K562 (cell line): ENCODE results near the gene GALE. TPM values are rescaled to one million over a fixed set of nuclear protein-coding genes. Genes with fewer than 3 reads are reported as not detected.
A peak's percentile ranks its signal among the peaks of the same experiment; 100 is the strongest.

Experiments used
- ATAC-seq: fragments of 200-7000 bp; cut with Tn5 transposase; 3 replicates; pipeline ENCODE4 v1.9.1; 2020; ENCODE audit warnings: moderate library complexity
- BruUV-seq: library from RNA; stranded (reverse); fragments of 400-500 nt; replicated peaks from 2 replicates; lab custom pipeline; 2021; lab: Mats Ljungman, UMichigan
- CTCF ChIA-PET: fragments of 300-600 bp; formaldehyde crosslinking; extraction: SDS; loops from one replicate; lab custom pipeline; 2021; ENCODE audit warnings: low intra/inter-chr PET ratio; lab: Yijun Ruan, JAX
- POLR2A ChIA-PET: fragments of 300-600, 350-650 bp; sonication (Branson Sonifier 250); formaldehyde crosslinking; extraction: SDS; loops from one replicate; lab custom pipeline; 2021; ENCODE audit warnings: antibody characterized with exemption, inconsistent platforms; lab: Yijun Ruan, JAX
- DNase-seq, 4 experiments: peaks; one replicate each; pipeline versions ENCODE4 v3.0.0 to v3.0.0-alpha.2; 2011 to 2018; ENCODE audit warnings: low spot score in 3 of 4, mixed read lengths in 3 of 4; ENCODE audit errors: extremely low read depth in 1 of 4
- FAIRE-seq: peaks from 2 replicates; lab custom pipeline; 2011; peaks lifted over from hg19 to GRCh38; lab: Jason Lieb, UNC
- H2AFZ ChIP-seq: 2 replicates; pipeline ENCODE4 v1.6.0; 2011; ENCODE audit warnings: low read depth, low read length, control low read depth, inconsistent platforms
- H3K27ac ChIP-seq: fragments of 200-600 bp; 3 replicates; pipeline ENCODE4 v1.8.0; 2011; ENCODE audit warnings: low read depth, mild to moderate bottlenecking, control low read depth, inconsistent platforms, low read length, moderate library complexity, mixed read lengths; ENCODE audit errors: extremely low read depth
- H3K27me3 ChIP-seq, 2 experiments: fragments of 300-600 bp in 1 of 2; 2 replicates in 1 of 2; 3 replicates in 1 of 2; pipeline versions ENCODE4 v1.6.0 to v1.8.0; 2011; ENCODE audit warnings: inconsistent platforms in 2 of 2, low read length in 2 of 2, mild to moderate bottlenecking in 1 of 2, mixed read lengths in 1 of 2, moderate library complexity in 1 of 2; ENCODE audit not compliant: control insufficient read depth in 2 of 2, insufficient read depth in 2 of 2
- H3K36me3 ChIP-seq: fragments of 300-600 bp; 3 replicates; pipeline ENCODE4 v1.8.0; 2011; ENCODE audit warnings: mild to moderate bottlenecking, low read length, inconsistent platforms; ENCODE audit not compliant: control insufficient read depth, insufficient read depth
- H3K4me1 ChIP-seq, 2 experiments: fragments of 200-600 bp in 1 of 2; replicated peaks in 1 of 2; 2 replicates in 1 of 2; 3 replicates in 1 of 2; pipeline versions ENCODE4 v1.5.1 to v1.8.0; 2011; ENCODE audit warnings: inconsistent platforms in 2 of 2, low read length in 2 of 2, mild to moderate bottlenecking in 1 of 2, mixed read lengths in 1 of 2, moderate library complexity in 1 of 2; ENCODE audit not compliant: control insufficient read depth in 2 of 2, insufficient read depth in 2 of 2
- H3K4me2 ChIP-seq: 2 replicates; pipeline ENCODE4 v1.6.1; 2011; ENCODE audit warnings: low read length, control low read depth, inconsistent platforms, mixed read lengths; ENCODE audit not compliant: insufficient read depth
- H3K4me3 ChIP-seq: fragments of 200-600 bp; sonication (generic), shearing (Covaris generic); 2 replicates; pipeline ENCODE4 v1.5.1; 2016; ENCODE audit warnings: control low read depth, inconsistent platforms
- H3K79me2 ChIP-seq: fragments of 200-600 bp; 3 replicates; pipeline ENCODE4 v1.8.0; 2011; ENCODE audit warnings: low read length, inconsistent platforms; ENCODE audit not compliant: control insufficient read depth, insufficient read depth
- H3K9ac ChIP-seq, 2 experiments: 2 replicates each; pipeline versions ENCODE4 v1.6.0 to v1.6.1; 2011; ENCODE audit warnings: low read depth in 2 of 2, low read length in 2 of 2, control low read depth in 1 of 2, inconsistent platforms in 1 of 2, mild to moderate bottlenecking in 1 of 2, mixed read lengths in 1 of 2; ENCODE audit not compliant: insufficient read depth in 1 of 2
- H3K9me1 ChIP-seq: one replicate; pipeline ENCODE4 v1.6.0; 2011; ENCODE audit warnings: inconsistent platforms, mild to moderate bottlenecking, low read length, moderate library complexity; ENCODE audit not compliant: control insufficient read depth, insufficient read depth
- H3K9me3 ChIP-seq: replicated peaks from 2 replicates; pipeline ENCODE4 v1.5.1; 2011; ENCODE audit warnings: low read depth, low read length, inconsistent platforms; ENCODE audit not compliant: control insufficient read depth, insufficient read depth
- H4K20me1 ChIP-seq: replicated peaks from 2 replicates; pipeline ENCODE4 v1.6.1; 2011; ENCODE audit warnings: low read length, inconsistent platforms, mixed read lengths; ENCODE audit not compliant: control insufficient read depth, insufficient read depth
- ARID2 ChIP-seq: fragments of 450-650 bp; IDR thresholded peaks from 2 replicates; pipeline ENCODE4 v1.6.1; 2017; ENCODE audit warnings: antibody characterized with exemption, mild to moderate bottlenecking
- CEBPG ChIP-seq, 3 experiments: fragments of 200-800 bp in 1 of 3; sonication (Bioruptor generic) in 1 of 3; sonication (generic) in 1 of 3; formaldehyde crosslinking in 1 of 3; IDR thresholded peaks in 2 of 3; conservative IDR thresholded peaks in 1 of 3; 2 replicates each; pipeline versions ENCODE4 v1.6.1 to v1.8.0; 2016 to 2022; ENCODE audit warnings: missing compliant biosample characterization in 2 of 3, missing genetic modification characterization in 2 of 3, mild to moderate bottlenecking in 1 of 3, missing genetic modification reagents in 1 of 3
- CHCHD3 ChIP-seq: fragments of 250-450 bp; sonication (Bioruptor Pico); IDR thresholded peaks from 2 replicates; pipeline ENCODE4 v2.1.2; 2022; ENCODE audit warnings: mild to moderate bottlenecking
- MXI1 ChIP-seq: IDR thresholded peaks from 2 replicates; pipeline ENCODE4 v1.6.1; 2011; ENCODE audit warnings: low read depth, mild to moderate bottlenecking, improper control_type of control experiment, low read length
- NFE2 ChIP-seq: IDR thresholded peaks from 2 replicates; pipeline ENCODE4 v1.6.1; 2014; ENCODE audit warnings: antibody characterized with exemption, low read depth
- SAFB ChIP-seq: fragments of 200-400 bp; formaldehyde crosslinking; IDR thresholded peaks from 2 replicates; pipeline ENCODE4 v1.6.1; 2017; ENCODE audit warnings: low read depth, low read length, borderline replicate concordance
- WGBS: fragments of 100-300 bp; shearing (Covaris generic); methylation state at CpG from one replicate; pipeline ENCODE4 v1.1.6; 2016; ENCODE audit warnings: low coverage, mixed read lengths; ENCODE audit not compliant: insufficient coverage; ENCODE audit errors: missing lambda C conversion rate; 5-methylcytosine and 5-hydroxymethylcytosine counted together
- in situ Hi-C: fragments of 300-500 bp; cut with MboI; formaldehyde crosslinking; loops from 4 replicates; pipeline ENCODE4 v1.15.0; 2018; ENCODE audit warnings: inconsistent platforms, mixed read lengths
- intact Hi-C: fragments of 100-400 bp; cut with micrococcal nuclease; formaldehyde crosslinking; loops from 2 replicates; pipeline ENCODE4 v1.14.2; 2022
- polyA plus RNA-seq, 8 experiments: library from polyadenylated mRNA; depleted of rRNA in 4 of 8; stranded (reverse) in 5 of 8; unstranded in 3 of 8; fragments of >200 nt; fragmentation: Nextera tagmentation in 2 of 8; fragmentation: Illumina TruSeq in 1 of 8; extraction: Ambion mirVana in 2 of 8; extraction: Trizol in 1 of 8; gene quantifications; 2 replicates each; pipeline versions ENCODE4 v1.2.1 to v1.2.3, GENCODE V29; 2011 to 2014; ENCODE audit warnings: inconsistent platforms in 1 of 8, missing spikeins in 1 of 8
- total RNA-seq, 7 experiments: library from RNA; depleted of rRNA in 6 of 7; stranded (reverse); fragments of >200 nt in 6 of 7; fragmentation: Illumina TruSeq in 2 of 7; extraction: Trizol in 2 of 7; gene quantifications; 2 replicates each; pipeline versions ENCODE4 v1.2.1 to v1.2.3, GENCODE V29; 2011 to 2021; ENCODE audit warnings: low replicate concordance in 1 of 7
- TF ChIP-seq, protein P1 (sequence below), 2 experiments: fragments of 250-450 bp in 1 of 2; fragments of 450-650 bp in 1 of 2; sonication (Bioruptor Pico) in 1 of 2; IDR thresholded peaks; 2 replicates each; pipeline versions ENCODE4 v1.6.1 to v1.8.0; 2016 to 2021; ENCODE audit warnings: mild to moderate bottlenecking in 2 of 2, moderate library complexity in 2 of 2, missing compliant biosample characterization in 1 of 2, missing genetic modification characterization in 1 of 2

Gene GALE
- total and polyA plus RNA-seq, 9 of the 15 experiments (the other 6 are each of a cell fraction or from before 2014, with no cell fraction given), result 8.4 to 139 (median 88.3) TPM

DNA sequence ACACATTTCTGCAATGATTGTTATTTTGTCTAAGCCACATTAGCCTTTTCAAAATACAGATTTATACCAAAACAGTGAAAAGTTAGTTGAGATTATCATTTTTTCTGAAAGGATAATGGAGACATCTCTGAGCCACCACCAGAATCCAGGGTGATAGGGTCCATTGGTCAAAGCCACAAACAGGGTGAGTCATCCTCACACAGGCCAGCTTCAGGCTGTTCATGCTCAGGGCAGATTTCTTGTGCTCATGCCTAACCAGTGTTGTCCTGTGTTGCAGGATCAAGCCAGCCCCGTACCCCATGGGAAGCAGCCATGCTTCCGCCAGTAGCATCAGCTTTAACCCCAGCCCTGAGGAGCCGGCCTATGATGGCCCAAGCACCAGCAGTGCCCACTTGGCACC is 43.9 kb downstream of the GALE start (continued):
- TF ChIP-seq, protein P1, sequence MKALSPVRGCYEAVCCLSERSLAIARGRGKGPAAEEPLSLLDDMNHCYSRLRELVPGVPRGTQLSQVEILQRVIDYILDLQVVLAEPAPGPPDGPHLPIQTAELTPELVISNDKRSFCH (CRISPR knock-in tag; IDR thresholded peaks at IDR 0.05), result no peak
- TF ChIP-seq, protein P1 (tag; IDR thresholded peaks at IDR 0.05), result no peak
- TF ChIP-seq MXI1 (no peak), SAFB (no peak), NFE2 (no peak), ARID2 (no peak)

DNA sequence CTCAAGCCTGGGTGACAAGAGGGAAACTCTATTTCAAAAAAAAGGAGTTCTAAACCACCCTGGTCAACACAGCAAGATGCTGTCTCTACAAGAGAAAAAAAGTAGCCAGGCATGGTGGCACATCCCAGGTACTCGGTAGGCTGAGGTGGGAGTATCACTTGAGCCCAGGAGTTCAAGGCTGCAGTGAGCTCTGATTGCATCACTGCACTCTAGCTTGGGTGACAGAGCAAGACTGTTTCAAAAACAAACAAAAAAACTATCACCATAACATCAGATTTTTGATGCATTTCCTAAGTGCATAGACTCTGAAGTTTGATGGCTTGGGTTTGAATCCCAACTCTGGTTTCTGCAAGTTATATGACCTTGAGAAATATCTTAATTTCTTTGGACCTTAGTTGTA is 47.6 kb downstream of the GALE start:
- intact Hi-C loops, result no loop called here
- TF ChIP-seq CHCHD3, result no peak
- no peak for TF ChIP-seq CEBPG (CRISPR knock-in tag; IDR thresholded peaks at IDR 0.05)
- TF ChIP-seq CEBPG (tag; conservative IDR thresholded peaks at IDR 0.05 in 1 of 2, IDR thresholded peaks at IDR 0.05 in 1 of 2), result 0 out of 4 replicates have a peak, but pooled peaks of 1 of the 2 experiments have one; percentile 17
- FAIRE-seq, result no peak

More for the DNA sequence above, 47.6 kb downstream of the GALE start:
- Histone ChIP-seq H3K27ac (no peak overlapping the region), H3K9ac (no peak overlapping the region), H2AFZ (no peak overlapping the region), H3K9me1 (no peaks in the 10 kb centered on the region), H3K36me3 (peaks cover 99% of the 10 kb centered on the region), H3K4me3 (no peak overlapping the region), H3K79me2 (peaks cover 39% of the 10 kb centered on the region), H4K20me1 (peaks cover 24% of the 10 kb centered on the region), H3K4me1 (peaks cover 0 to 3% of the 10 kb centered on the region in 2 experiments; a peak in 2 of 5 replicates), H3K4me2 (no peak overlapping the region), H3K27me3 (no peaks in the 10 kb centered on the region), H3K9me3 (no peaks in the 10 kb centered on the region)
- ChIA-PET CTCF (interaction anchor here (0.6 kb wide), 1 partner anchor 12 kb away, joined by 3 read pairs; no protein-coding TSS in a partner anchor), POLR2A (interaction anchor here (2.8 kb wide), 1 partner anchor 8 kb away, joined by 15 read pairs; the partner anchor contains the start of gene ELOA)
- BruUV-seq, result no TSS peak
- DNase-seq, result no peak
- 100% methylated on average over 1 of the region's 1 CpG for WGBS
- no peak for ATAC-seq
- in situ Hi-C loops, result no loop called here
